LNCaP clone FGC (cell line): ENCODE measurements around the gene HAGH.

Experiments
- DNase-seq: peaks from one replicate; pipeline ENCODE4 v3.0.0-alpha.2; 2011; ENCODE audit warnings: low read depth
- H3K4me3 ChIP-seq: 2 replicates; pipeline ENCODE4 v1.5.1; 2011; ENCODE audit warnings: mild to moderate bottlenecking, low read depth, low read length, control low read depth
- CTCF ChIP-seq: IDR thresholded peaks from 2 replicates; pipeline ENCODE4 v1.5.1; 2012; ENCODE audit warnings: mild to moderate bottlenecking; ENCODE audit not compliant: control insufficient read depth, insufficient read depth; ENCODE audit errors: extremely low read depth

Gene HAGH

GRCh38 chr16:1851793-1852192 is 25.2 kb upstream of the HAGH start:
- TF ChIP-seq CTCF: no peak
- H3K4me3 ChIP-seq: no peak overlapping the region
- no peak for DNase-seq

DNA sequence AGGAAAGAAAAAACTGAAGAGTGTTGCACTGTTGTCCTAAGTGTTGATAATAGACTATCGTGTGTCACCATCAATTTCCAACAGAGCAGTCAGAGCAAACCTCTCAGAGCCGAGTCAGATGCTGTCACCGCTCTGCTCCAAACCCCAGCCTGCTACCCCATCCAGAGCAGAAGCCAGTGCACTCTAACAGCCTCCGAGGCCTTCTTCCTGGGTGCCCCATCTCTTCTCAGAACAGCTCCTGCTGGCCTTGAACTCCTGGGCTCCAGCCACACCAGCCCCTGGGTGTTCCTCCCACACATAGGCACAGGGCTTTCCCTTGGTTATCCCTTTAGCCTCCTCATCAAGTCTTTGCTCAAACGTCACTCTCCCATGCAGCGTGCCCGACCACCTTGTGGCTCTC is 24.4 kb upstream of the HAGH start:
- DNase-seq: no peak
- no peak overlapping the region for H3K4me3 ChIP-seq

GRCh38 chr16:1846416-1846815 is 19.8 kb upstream of the HAGH start:
- TF ChIP-seq CTCF: no peak
- H3K4me3 ChIP-seq: no peak overlapping the region
- DNase-seq: no peak

More for the DNA sequence above, 24.4 kb upstream of the HAGH start:
- TF ChIP-seq CTCF: no peak

- no peak for TF ChIP-seq CTCF
- no peak for DNase-seq
Measured at GRCh38 chr16:1845985-1846384, 19.4 kb upstream of the HAGH start.

GRCh38 chr16:1839554-1839953 is 12.9 kb upstream of the HAGH start:
- no peak for DNase-seq
- no peak for TF ChIP-seq CTCF

More at GRCh38 chr16:1845985-1846384, 19.4 kb upstream of the HAGH start:
- no peak overlapping the region for H3K4me3 ChIP-seq

DNA sequence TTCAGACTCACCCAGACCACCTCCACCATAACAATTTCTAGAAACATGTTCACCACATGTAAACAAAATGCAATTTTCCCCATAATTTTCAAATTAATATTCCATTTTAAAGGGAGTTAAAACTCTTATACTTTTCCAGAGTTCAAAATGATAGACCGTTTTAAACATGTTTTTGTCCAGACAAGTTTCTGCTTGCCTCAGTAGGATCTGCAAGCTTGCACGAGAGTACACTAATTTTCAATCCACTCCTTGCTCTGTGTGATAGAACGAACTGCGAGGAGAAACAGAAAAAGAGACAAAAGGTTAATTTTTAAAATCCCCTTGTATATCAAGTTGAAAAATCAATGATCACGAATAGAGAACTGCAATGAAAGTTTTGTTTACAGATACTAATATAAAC is 7.5 kb upstream of the HAGH start:
- DNase-seq: no peak
- no peak for TF ChIP-seq CTCF
- H3K4me3 ChIP-seq: no peak overlapping the region

More at GRCh38 chr16:1839554-1839953, 12.9 kb upstream of the HAGH start:
- no peak overlapping the region for H3K4me3 ChIP-seq

GRCh38 chr16:1832838-1833454 is 6.3 kb upstream of the HAGH start:
- TF ChIP-seq CTCF: no peak
- no peak for DNase-seq
- H3K4me3 ChIP-seq: no peak overlapping the region
